GM12874 (cell line): Measurements from ENCODE around the gene TTC17.
A peak's percentile ranks its signal among the peaks of the same experiment; 100 is the strongest.

Experiments
- CTCF ChIP-seq: IDR thresholded peaks from 2 replicates; pipeline ENCODE4 v1.5.1; 2011; ENCODE audit warnings: low read depth, mild to moderate bottlenecking, control low read depth, low read length, moderate library complexity; ENCODE audit not compliant: insufficient read depth

TTC17 gene

GRCh38 chr11:43404836-43405479 lies 46.2 kb downstream of the TTC17 start:
- no peak for TF ChIP-seq CTCF

- no peak for TF ChIP-seq CTCF
Measured at GRCh38 chr11:43408277-43408676, 49.6 kb downstream of the TTC17 start.

- no peak for TF ChIP-seq CTCF
Measured at GRCh38 chr11:43410394-43410793, 51.7 kb downstream of the TTC17 start.

GRCh38 chr11:43418197-43418596 lies 59.5 kb downstream of the TTC17 start:
- TF ChIP-seq CTCF = no peak

GRCh38 chr11:43419460-43419859 lies 60.7 kb downstream of the TTC17 start:
- peak; percentile 33; the same call in 1 of the 2 replicates for TF ChIP-seq CTCF

- no peak for TF ChIP-seq CTCF
Measured at GRCh38 chr11:43427971-43428370, 69.3 kb downstream of the TTC17 start.

- TF ChIP-seq CTCF = no peak
Measured at GRCh38 chr11:43434893-43435292, 76.2 kb downstream of the TTC17 start.

GRCh38 chr11:43440486-43440885 lies 81.8 kb downstream of the TTC17 start:
- TF ChIP-seq CTCF = no peak
